H1 (cell line): ENCODE data around the gene FBXW10B. TPM values are rescaled to one million over a fixed set of nuclear protein-coding genes. Genes with fewer than 3 reads are reported as not detected.

ENCODE experiments used
- CTCF ChIA-PET: fragments of 300-600 bp; sonication (Branson Sonifier 250); formaldehyde crosslinking; loops from one replicate; lab custom pipeline; 2021; ENCODE audit not compliant: partially characterized antibody; lab: Charles Lee
- POLR2A ChIA-PET: fragments of 300-600 bp; sonication (Branson Sonifier 250); formaldehyde crosslinking; loops from one replicate; lab custom pipeline; 2021; ENCODE audit warnings: inconsistent platforms; ENCODE audit not compliant: partially characterized antibody; lab: Charles Lee
- DNase-seq, 2 experiments: peaks; one replicate each; pipeline versions ENCODE4 v3.0.0 to v3.0.0-alpha.2; 2010 to 2022; ENCODE audit warnings: low spot score in 2 of 2, low read depth in 1 of 2, mixed read lengths in 1 of 2
- FAIRE-seq: peaks from 2 replicates; lab custom pipeline; 2011; peaks lifted over from hg19 to GRCh38; lab: Jason Lieb, UNC
- H2AFZ ChIP-seq: 2 replicates; pipeline ENCODE4 v1.8.1; 2012; ENCODE audit warnings: low read length, inconsistent platforms
- H2AK5ac ChIP-seq: 2 replicates; pipeline ENCODE4 v1.6.1; 2013; ENCODE audit warnings: low read depth, low read length
- H2BK120ac ChIP-seq: replicated peaks from 2 replicates; pipeline ENCODE3; 2013; ENCODE audit warnings: low read depth, low read length, inconsistent platforms
- H2BK12ac ChIP-seq: 2 replicates; pipeline ENCODE4 v1.6.1; 2013; ENCODE audit warnings: low read depth, low read length
- H2BK15ac ChIP-seq: 2 replicates; pipeline ENCODE4 v1.6.1; 2013; ENCODE audit warnings: low read length
- H2BK20ac ChIP-seq: 2 replicates; pipeline ENCODE4 v1.6.1; 2013; ENCODE audit warnings: low read length
- H2BK5ac ChIP-seq: 2 replicates; pipeline ENCODE4 v1.6.1; 2013; ENCODE audit warnings: low read depth, low read length
- H3K14ac ChIP-seq: 2 replicates; pipeline ENCODE4 v1.6.1; 2013; ENCODE audit warnings: inconsistent platforms; ENCODE audit not compliant: insufficient read length
- H3K18ac ChIP-seq: 2 replicates; pipeline ENCODE4 v1.6.1; 2013; ENCODE audit warnings: low read length; ENCODE audit errors: extremely low read depth
- H3K23ac ChIP-seq: 2 replicates; pipeline ENCODE4 v1.6.1; 2013; ENCODE audit warnings: inconsistent platforms; ENCODE audit not compliant: insufficient read length
- H3K23me2 ChIP-seq: 2 replicates; pipeline ENCODE4 v1.6.1; 2013; ENCODE audit warnings: low read depth, low read length
- H3K27ac ChIP-seq: 2 replicates; pipeline ENCODE4 v1.6.1; 2011; ENCODE audit warnings: low read depth, low read length, inconsistent platforms
- H3K27me3 ChIP-seq, 4 experiments: replicated peaks in 1 of 4; 1 replicate in 1 of 4; 2 replicates in 3 of 4; pipeline versions ENCODE4 v1.6.1 to v1.8.1; 2011 to 2013; ENCODE audit warnings: low read length in 3 of 4, mild to moderate bottlenecking in 3 of 4, inconsistent platforms in 2 of 4, mixed read lengths in 2 of 4, moderate library complexity in 1 of 4; ENCODE audit not compliant: control insufficient read depth in 3 of 4, insufficient read depth in 3 of 4; ENCODE audit errors: extremely low read depth in 1 of 4
- H3K36me3 ChIP-seq, 4 experiments: 2 replicates each; pipeline versions ENCODE4 v1.6.1 to v1.8.1; 2011 to 2013; ENCODE audit warnings: mild to moderate bottlenecking in 4 of 4, low read length in 3 of 4, moderate library complexity in 2 of 4, control low read depth in 1 of 4, inconsistent platforms in 1 of 4; ENCODE audit not compliant: insufficient read depth in 4 of 4, control insufficient read depth in 2 of 4
- H3K4ac ChIP-seq: replicated peaks from 2 replicates; pipeline ENCODE3; 2013; ENCODE audit warnings: low read length, low read depth, mixed read lengths, inconsistent platforms; ENCODE audit not compliant: insufficient read length
- H3K4me1 ChIP-seq, 4 experiments: replicated peaks in 1 of 4; 1 replicate in 1 of 4; 2 replicates in 3 of 4; pipeline versions ENCODE4 v1.6.1 to v1.8.1; 2011 to 2013; ENCODE audit warnings: low read length in 3 of 4, inconsistent platforms in 2 of 4, mixed read lengths in 1 of 4; ENCODE audit not compliant: insufficient read depth in 4 of 4, control insufficient read depth in 3 of 4
- H3K4me2 ChIP-seq, 2 experiments: 2 replicates each; pipeline versions ENCODE4 v1.6.1 to v1.8.1; 2011 to 2013; ENCODE audit warnings: low read depth in 2 of 2, low read length in 2 of 2, control low read depth in 1 of 2, inconsistent platforms in 1 of 2, mild to moderate bottlenecking in 1 of 2; ENCODE audit not compliant: insufficient read depth in 1 of 2
- H3K4me3 ChIP-seq, 4 experiments: fragments of 200-600, 300-600 bp in 1 of 4; sonication (generic), shearing (Covaris generic), sonication (Bioruptor Twin) in 1 of 4; 2 replicates each; pipeline versions ENCODE4 v1.5.1 to v1.8.1; 2011 to 2016; ENCODE audit warnings: low read length in 4 of 4, low read depth in 3 of 4, control low read depth in 2 of 4, inconsistent platforms in 2 of 4, mild to moderate bottlenecking in 2 of 4, mixed read lengths in 1 of 4, moderate library complexity in 1 of 4; ENCODE audit not compliant: insufficient read depth in 2 of 4; ENCODE audit errors: extremely low read depth in 1 of 4
- H3K56ac ChIP-seq: replicated peaks from 2 replicates; pipeline ENCODE3; 2013; ENCODE audit warnings: low read depth, mild to moderate bottlenecking, mixed read lengths, low read length, inconsistent platforms; ENCODE audit not compliant: insufficient read length
- H3K79me1 ChIP-seq: 2 replicates; pipeline ENCODE4 v1.6.1; 2013; ENCODE audit warnings: low read depth, low read length, control low read depth
- H3K79me2 ChIP-seq, 2 experiments: 2 replicates each; pipeline versions ENCODE4 v1.6.1 to v1.8.1; 2012 to 2013; ENCODE audit warnings: low read length in 2 of 2, mild to moderate bottlenecking in 2 of 2, inconsistent platforms in 1 of 2; ENCODE audit not compliant: insufficient read depth in 2 of 2, control insufficient read depth in 1 of 2
- H3K9ac ChIP-seq, 4 experiments: replicated peaks in 1 of 4; 1 replicate in 1 of 4; 2 replicates in 3 of 4; pipeline versions ENCODE4 v1.6.1 to v1.8.1; 2011 to 2013; ENCODE audit warnings: low read depth in 3 of 4, low read length in 3 of 4, control low read depth in 2 of 4, mild to moderate bottlenecking in 2 of 4, moderate library complexity in 2 of 4, inconsistent platforms in 1 of 4; ENCODE audit errors: extremely low read depth in 1 of 4
- H3K9me3 ChIP-seq, 2 experiments: 2 replicates each; pipeline versions ENCODE4 v1.6.1 to v1.8.1; 2012 to 2013; ENCODE audit warnings: mild to moderate bottlenecking in 2 of 2, moderate library complexity in 2 of 2, control low read depth in 1 of 2, inconsistent platforms in 1 of 2, low read depth in 1 of 2, low read length in 1 of 2, mixed read lengths in 1 of 2; ENCODE audit not compliant: insufficient read depth in 2 of 2
- H4K20me1 ChIP-seq, 2 experiments: replicated peaks in 1 of 2; 2 replicates each; pipeline versions ENCODE3 to v1.8.1; 2011 to 2013; ENCODE audit warnings: inconsistent platforms in 2 of 2, low read length in 2 of 2, mild to moderate bottlenecking in 1 of 2; ENCODE audit not compliant: insufficient read depth in 2 of 2, control insufficient read depth in 1 of 2
- H4K5ac ChIP-seq: 2 replicates; pipeline ENCODE4 v1.6.1; 2013; ENCODE audit warnings: low read length, low read depth, mixed read lengths, inconsistent platforms; ENCODE audit not compliant: insufficient read length
- H4K8ac ChIP-seq: 2 replicates; pipeline ENCODE4 v1.8.0; 2013; ENCODE audit warnings: mild to moderate bottlenecking, moderate library complexity, low read length, inconsistent platforms; ENCODE audit not compliant: insufficient read depth; ENCODE audit errors: extremely low read depth
- H4K91ac ChIP-seq: replicated peaks from 2 replicates; pipeline ENCODE3; 2013; ENCODE audit warnings: low read length, mixed read lengths, inconsistent platforms; ENCODE audit not compliant: insufficient read length
- ATF2 ChIP-seq: IDR thresholded peaks from 2 replicates; pipeline ENCODE4 v1.6.1; 2012; ENCODE audit warnings: low read length, inconsistent platforms
- ATF3 ChIP-seq: IDR thresholded peaks from 2 replicates; pipeline ENCODE4 v1.6.1; 2011; ENCODE audit warnings: low read depth, mild to moderate bottlenecking, low read length; ENCODE audit not compliant: insufficient read depth
- BCL11A ChIP-seq, 2 experiments: IDR thresholded peaks; one replicate each; pipeline ENCODE4 v1.6.1; 2011; ENCODE audit warnings: low read depth in 2 of 2, low read length in 2 of 2, mild to moderate bottlenecking in 2 of 2
- CREB1 ChIP-seq: IDR thresholded peaks from 2 replicates; pipeline ENCODE4 v1.6.1; 2012; ENCODE audit warnings: inconsistent platforms
- KDM4A ChIP-seq: IDR thresholded peaks from one replicate; pipeline ENCODE4 v1.7.1; 2012; ENCODE audit warnings: low read depth, mild to moderate bottlenecking, moderate library complexity, low read length, inconsistent platforms; ENCODE audit not compliant: severe bottlenecking
- RFX5 ChIP-seq: IDR thresholded peaks from 2 replicates; pipeline ENCODE4 v1.6.1; 2011; ENCODE audit warnings: low read depth, low read length, improper control_type of control experiment, borderline replicate concordance
- RNF2 ChIP-seq: fragments of 200-900, 300-1000 bp; sonication (generic); IDR thresholded peaks from 2 replicates; pipeline ENCODE4 v1.7.1; 2016; ENCODE audit warnings: borderline replicate concordance, low read depth, mild to moderate bottlenecking, antibody characterized with exemption, low read length; ENCODE audit not compliant: poor library complexity, severe bottlenecking; ENCODE audit errors: missing control alignments
- SP1 ChIP-seq: IDR thresholded peaks from 2 replicates; pipeline ENCODE4 v1.6.1; 2011; ENCODE audit warnings: low read depth, low read length
- TAF1 ChIP-seq: IDR thresholded peaks from 2 replicates; pipeline ENCODE4 v1.6.1; 2011; ENCODE audit warnings: mild to moderate bottlenecking, low read depth, low read length
- TAF7 ChIP-seq: optimal IDR thresholded peaks from 2 replicates; pipeline ENCODE3; 2011; ENCODE audit warnings: low read depth, mild to moderate bottlenecking, inconsistent platforms, low read length, moderate library complexity, borderline replicate concordance
- YY1 ChIP-seq: IDR thresholded peaks from 2 replicates; pipeline ENCODE4 v1.6.1; 2011; ENCODE audit warnings: low read depth, mild to moderate bottlenecking, low read length
- WGBS, 2 experiments: shearing (Covaris generic) in 1 of 2; methylation state at CpG; one replicate each; pipeline versions ENCODE4 v1.1.6 to v1.1.7; 2013 to 2015; ENCODE audit warnings: low lambda C conversion rate in 2 of 2, mixed read lengths in 2 of 2, inconsistent platforms in 1 of 2, low coverage in 1 of 2, missing lambda C conversion rate in 1 of 2; ENCODE audit not compliant: insufficient replicate concordance in 2 of 2, insufficient coverage in 1 of 2, insufficient read length in 1 of 2; ENCODE audit errors: extremely low coverage in 1 of 2, missing lambda C conversion rate in 1 of 2; 5-methylcytosine and 5-hydroxymethylcytosine counted together
- polyA plus RNA-seq, 7 experiments: library from polyadenylated mRNA; depleted of rRNA in 3 of 7; stranded (reverse) in 5 of 7; unstranded in 2 of 7; fragments of >200 nt in 5 of 7; fragments of 200-250 nt in 2 of 7; gene quantifications; 1 replicate in 5 of 7; 2 replicates in 1 of 7; 4 replicates in 1 of 7; pipeline versions ENCODE4 v1.2.1 to v1.2.3, GENCODE V29; 2011 to 2013; ENCODE audit warnings: missing spikeins in 2 of 7, mixed read lengths in 2 of 7
- total RNA-seq: library from RNA; stranded (reverse); fragmentation: NEBNext Ultra II Directional; extraction: Animal tissue kit (Norgen Biotek cat#: 25700); gene quantifications from 2 replicates; pipeline ENCODE4 v1.2.1, GENCODE V29; 2021

The FBXW10B gene
- total and polyA plus RNA-seq, 2 of the 8 experiments (the other 6 are each of a cell fraction or from before 2014, with no cell fraction given), result 0.14 TPM; not detected in 1

- DNase-seq (no peak), FAIRE-seq (no peak)
- H3K23ac ChIP-seq, result no peak overlapping the region
- 96% methylated on average over 6 of the region's 6 CpGs; no CpG with 5 or more reads in 1 of the 2 experiments for WGBS, 2 experiments
- no peak overlapping the region for H4K91ac ChIP-seq
- H2BK15ac ChIP-seq, result no peak overlapping the region
- no peak overlapping the region for H3K4me3 ChIP-seq
- H3K27ac ChIP-seq, result no peak overlapping the region
- H3K9ac ChIP-seq, result no peak overlapping the region
- no peak overlapping the region for H3K14ac ChIP-seq
- no peak overlapping the region for H2BK120ac ChIP-seq
- H3K4ac ChIP-seq, result no peak overlapping the region
- H3K56ac ChIP-seq, result no peak overlapping the region
- POLR2A ChIA-PET, result interaction anchor here (1.1 kb wide), 1 partner anchor 10 kb away, joined by 3 read pairs; no protein-coding TSS in a partner anchor
- no peaks in the 10 kb centered on the region for H3K79me1 ChIP-seq
- no peak overlapping the region for H4K5ac ChIP-seq
- H3K4me1 ChIP-seq, result peaks cover 0 to 10% (median 7%) of the 10 kb centered on the region in 4 experiments; a peak in 4 of 7 replicates
- no peak overlapping the region for H2BK5ac ChIP-seq
- no peak overlapping the region for H2AK5ac ChIP-seq
- no peaks in the 10 kb centered on the region for H3K79me2 ChIP-seq
- H2BK20ac ChIP-seq, result no peak overlapping the region
- no peaks in the 10 kb centered on the region for H4K20me1 ChIP-seq
- no peaks in the 10 kb centered on the region for H3K23me2 ChIP-seq
- CTCF ChIA-PET, result no interaction called here
- H2BK12ac ChIP-seq, result no peak overlapping the region
- H3K36me3 ChIP-seq, result peaks cover 0 to 3% (median 1%) of the 10 kb centered on the region in 4 experiments; a peak in 3 of 8 replicates
- H3K9me3 ChIP-seq, result no peaks in the 10 kb centered on the region
- H2AFZ ChIP-seq, result no peak overlapping the region
- no peak overlapping the region for H4K8ac ChIP-seq
- no peak overlapping the region for H3K4me2 ChIP-seq
- no peak overlapping the region for H3K18ac ChIP-seq
- H3K27me3 ChIP-seq, result no peaks in the 10 kb centered on the region
- no peak for TF ChIP-seq ATF2
- TF ChIP-seq RFX5, result no peak
- TF ChIP-seq TAF1, result no peak
- TF ChIP-seq ATF3, result no peak
- TF ChIP-seq YY1, result no peak
- TF ChIP-seq RNF2, result no peak
- TF ChIP-seq TAF7, result no peak
- no peak for TF ChIP-seq BCL11A (IDR thresholded peaks at IDR 0.05; ENCODE audit: low read depth in 2 of 2, low read length in 2 of 2)
- no peak for TF ChIP-seq SP1
- TF ChIP-seq CREB1, result no peak
- no peak for TF ChIP-seq KDM4A
Observed at GRCh38 chr17:15652960-15653359, 33.5 kb upstream of the FBXW10B start.
